Prostate gland (tissue), 2 donors: Measurements from ENCODE around the gene FAM234A. TPM values are rescaled to one million over a fixed set of nuclear protein-coding genes. Genes with fewer than 3 reads are reported as not detected.

Experiments
- DNase-seq: peaks from one replicate; pipeline ENCODE4 v3.0.0-alpha.2; 2019; ENCODE audit warnings: low spot score
- H3K27ac ChIP-seq, 2 donors: fragments of 200-600 bp; sonication (generic); 2 replicates each; pipeline ENCODE4 v1.5.1; 2017 to 2019
- H3K27me3 ChIP-seq: fragments of 200-600 bp; sonication (generic); replicated peaks from 2 replicates; pipeline ENCODE4 v1.5.1; 2019; ENCODE audit not compliant: insufficient read depth
- H3K36me3 ChIP-seq, 2 donors: fragments of 200-600 bp; sonication (generic); 1 replicate in 1 of 2; 2 replicates in 1 of 2; pipeline versions ENCODE4 v1.5.1 to v1.8.1; 2017 to 2019
- H3K4me1 ChIP-seq: fragments of 200-600 bp; sonication (generic); replicated peaks from 2 replicates; pipeline ENCODE4 v1.5.1; 2019
- H3K4me3 ChIP-seq, 2 donors: fragments of 200-600 bp; sonication (generic); 2 replicates each; pipeline ENCODE4 v1.5.1; 2017 to 2019
- H3K9me3 ChIP-seq: fragments of 200-600 bp; sonication (generic); 2 replicates; pipeline ENCODE4 v1.5.1; 2017
- POLR2A ChIP-seq: fragments of 450-650 bp; IDR thresholded peaks from one replicate; pipeline ENCODE4 v1.6.1; 2016; ENCODE audit warnings: antibody characterized with exemption, mild to moderate bottlenecking
- POLR2AphosphoS5 ChIP-seq: sonication (generic); formaldehyde crosslinking; IDR thresholded peaks from one replicate; pipeline ENCODE4 v1.6.1; 2017; ENCODE audit warnings: antibody characterized with exemption
- WGBS: methylation state at CpG from one replicate; pipeline ENCODE4 v1.1.5; 2018; 5-methylcytosine and 5-hydroxymethylcytosine counted together
- intact Hi-C: fragments of 100-400 bp; cut with DNase I; formaldehyde crosslinking; loops from one replicate; pipeline ENCODE4 v1.14.2; 2022
- total RNA-seq, 2 donors: library from RNA; depleted of rRNA; stranded (reverse); fragments of >200 nt; gene quantifications; one replicate each; pipeline ENCODE4 v1.1.0, GENCODE V29; 2016
- TF ChIP-seq, protein P1 (sequence below), 4 experiments: fragments of 200-600 bp in 2 of 4; fragments of 450-650 bp in 2 of 4; sonication (generic) in 2 of 4; IDR thresholded peaks; 1 replicate in 3 of 4; 2 replicates in 1 of 4; pipeline ENCODE4 v1.5.1; 2016 to 2019; ENCODE audit warnings: antibody characterized with exemption in 4 of 4, mild to moderate bottlenecking in 2 of 4, moderate library complexity in 2 of 4

Gene FAM234A
- total RNA-seq, 2 donors from 2014 or later, result 83.8 to 114 TPM

DNA sequence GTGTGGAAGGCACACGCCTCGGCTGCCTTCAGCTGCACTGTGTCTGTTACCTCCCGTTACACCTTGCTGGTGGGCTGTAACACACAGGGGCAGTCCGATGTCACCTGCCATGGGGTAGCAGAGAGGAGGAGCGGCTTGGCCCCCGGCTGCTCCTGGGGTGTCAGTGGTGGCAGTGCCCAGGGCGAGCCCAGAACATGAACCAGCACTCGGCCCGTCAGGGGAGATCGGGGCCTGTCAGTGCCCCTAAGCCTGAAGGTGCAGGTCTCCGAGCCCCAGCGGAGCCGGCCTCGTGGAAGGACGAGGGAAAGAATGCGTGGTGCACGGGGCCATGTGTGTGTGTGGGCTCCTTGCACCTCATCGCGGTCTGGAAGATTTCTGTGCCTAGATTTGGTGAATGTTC is 25.7 kb downstream of the FAM234A start:
- TF ChIP-seq POLR2AphosphoS5 (no peak), POLR2A (no peak)
- TF ChIP-seq, protein P1, sequence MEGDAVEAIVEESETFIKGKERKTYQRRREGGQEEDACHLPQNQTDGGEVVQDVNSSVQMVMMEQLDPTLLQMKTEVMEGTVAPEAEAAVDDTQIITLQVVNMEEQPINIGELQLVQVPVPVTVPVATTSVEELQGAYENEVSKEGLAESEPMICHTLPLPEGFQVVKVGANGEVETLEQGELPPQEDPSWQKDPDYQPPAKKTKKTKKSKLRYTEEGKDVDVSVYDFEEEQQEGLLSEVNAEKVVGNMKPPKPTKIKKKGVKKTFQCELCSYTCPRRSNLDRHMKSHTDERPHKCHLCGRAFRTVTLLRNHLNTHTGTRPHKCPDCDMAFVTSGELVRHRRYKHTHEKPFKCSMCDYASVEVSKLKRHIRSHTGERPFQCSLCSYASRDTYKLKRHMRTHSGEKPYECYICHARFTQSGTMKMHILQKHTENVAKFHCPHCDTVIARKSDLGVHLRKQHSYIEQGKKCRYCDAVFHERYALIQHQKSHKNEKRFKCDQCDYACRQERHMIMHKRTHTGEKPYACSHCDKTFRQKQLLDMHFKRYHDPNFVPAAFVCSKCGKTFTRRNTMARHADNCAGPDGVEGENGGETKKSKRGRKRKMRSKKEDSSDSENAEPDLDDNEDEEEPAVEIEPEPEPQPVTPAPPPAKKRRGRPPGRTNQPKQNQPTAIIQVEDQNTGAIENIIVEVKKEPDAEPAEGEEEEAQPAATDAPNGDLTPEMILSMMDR (IDR thresholded peaks at IDR 0.05), result no peak
- H3K27me3 ChIP-seq, result no peaks in the 10 kb centered on the region
- H3K4me1 ChIP-seq, result no peaks in the 10 kb centered on the region
- WGBS, result 93% methylated on average over 18 of the region's 19 CpGs
- no peak overlapping the region for H3K27ac ChIP-seq
- H3K9me3 ChIP-seq, result no peaks in the 10 kb centered on the region
- peaks cover 15 to 17% of the 10 kb centered on the region in 2 donors for H3K36me3 ChIP-seq
- DNase-seq, result no peak
- intact Hi-C loops, result no loop called here
- H3K4me3 ChIP-seq, result no peak overlapping the region

DNA sequence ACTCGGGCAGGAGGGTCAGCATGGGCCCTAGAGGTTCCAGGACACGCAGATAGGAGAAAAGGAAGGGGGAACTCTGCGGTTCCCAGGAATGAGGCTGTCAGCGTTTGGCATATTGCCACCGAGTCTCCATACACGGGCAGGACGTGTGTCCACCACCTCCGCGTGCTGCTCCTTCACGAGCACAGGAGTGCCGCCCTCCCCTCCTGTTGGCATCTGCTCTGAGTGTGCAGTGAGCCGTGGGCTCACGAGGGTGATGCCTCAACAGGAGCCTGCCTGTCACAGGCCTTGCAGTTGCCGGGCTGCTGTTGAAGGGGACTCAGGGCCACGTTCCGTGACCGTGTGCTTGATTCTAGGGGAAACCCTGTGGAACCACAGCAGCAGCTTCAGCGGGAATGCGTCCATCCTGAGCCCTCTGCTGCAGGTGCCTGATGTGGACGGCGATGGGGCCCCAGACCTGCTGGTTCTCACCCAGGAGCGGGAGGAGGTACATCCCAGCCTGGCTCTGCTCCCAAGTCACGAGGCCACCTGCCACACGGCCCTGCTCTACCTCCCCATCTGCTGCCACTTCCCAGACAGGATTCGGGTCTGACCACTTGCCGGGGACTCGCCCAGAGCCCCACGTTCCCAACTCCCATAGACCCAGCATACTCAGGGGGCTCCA is 26.5 kb downstream of the FAM234A start:
- no peak overlapping the region for H3K27ac ChIP-seq
- intact Hi-C loops, result no loop called here
- peaks cover 10 to 17% of the 10 kb centered on the region in 2 donors for H3K36me3 ChIP-seq
- H3K27me3 ChIP-seq, result no peaks in the 10 kb centered on the region
- no peaks in the 10 kb centered on the region for H3K9me3 ChIP-seq
- no peak for DNase-seq
- TF ChIP-seq POLR2A (no peak), POLR2AphosphoS5 (no peak)
- TF ChIP-seq, protein P1 (IDR thresholded peaks at IDR 0.05), result no peak
- no peaks in the 10 kb centered on the region for H3K4me1 ChIP-seq
- no peak overlapping the region for H3K4me3 ChIP-seq
- WGBS, result 89% methylated on average over 25 of the region's 28 CpGs

GRCh38 chr16:262121-262745 is 27.6 kb downstream of the FAM234A start:
- intact Hi-C loops, result no loop called here
- DNase-seq, result no peak
- H3K4me3 ChIP-seq, result no peak overlapping the region
- H3K27me3 ChIP-seq, result no peaks in the 10 kb centered on the region
- no peak overlapping the region for H3K27ac ChIP-seq
- H3K9me3 ChIP-seq, result no peaks in the 10 kb centered on the region
- WGBS, result 89% methylated on average over 29 of the region's 29 CpGs
- H3K4me1 ChIP-seq, result no peaks in the 10 kb centered on the region
- H3K36me3 ChIP-seq, result peaks cover 10 to 17% of the 10 kb centered on the region in 2 donors
- TF ChIP-seq POLR2A, result no peak
- no peak for TF ChIP-seq POLR2AphosphoS5
- TF ChIP-seq, protein P1 (IDR thresholded peaks at IDR 0.05), result no peak

- Histone ChIP-seq H3K36me3 (peaks cover 10 to 17% of the 10 kb centered on the region in 2 donors), H3K27me3 (no peaks in the 10 kb centered on the region), H3K27ac (no peak overlapping the region), H3K4me3 (no peak overlapping the region), H3K4me1 (no peaks in the 10 kb centered on the region), H3K9me3 (no peaks in the 10 kb centered on the region)
- TF ChIP-seq POLR2A (no peak), POLR2AphosphoS5 (no peak)
- TF ChIP-seq, protein P1 (IDR thresholded peaks at IDR 0.05), result no peak
- 93% methylated on average over 33 of the region's 35 CpGs for WGBS
- no peak for DNase-seq
- intact Hi-C loops, result no loop called here
Observed at GRCh38 chr16:263182-263774, 28.7 kb downstream of the FAM234A start.
